WI38 (cell line): ENCODE data around the gene CYP17A1.

Source experiments
- H3K4me3 ChIP-seq: 2 replicates; pipeline ENCODE4 v1.5.1; 2011; ENCODE audit warnings: low read depth, mild to moderate bottlenecking, control low read depth, low read length
- CTCF ChIP-seq: IDR thresholded peaks from 2 replicates; pipeline ENCODE4 v1.5.1; 2012; ENCODE audit warnings: low read depth, mild to moderate bottlenecking, control low read depth, low read length

The CYP17A1 gene

GRCh38 chr10:102800611-102801335, 36.4 kb downstream of the CYP17A1 start:
- H3K4me3 ChIP-seq = no peak overlapping the region
- TF ChIP-seq CTCF = no peak

- H3K4me3 ChIP-seq = no peak overlapping the region
- TF ChIP-seq CTCF = no peak
These were observed 37.3 kb downstream of the CYP17A1 start for GRCh38 chr10:102799691-102800471.

- H3K4me3 ChIP-seq = no peak overlapping the region
These were observed 40.6 kb downstream of the CYP17A1 start for GRCh38 chr10:102796407-102797176.

GRCh38 chr10:102795453-102796406, 41.5 kb downstream of the CYP17A1 start:
- H3K4me3 ChIP-seq = no peak overlapping the region

More at GRCh38 chr10:102796407-102797176, 40.6 kb downstream of the CYP17A1 start:
- TF ChIP-seq CTCF = no peak

GRCh38 chr10:102791754-102792395, 45.3 kb downstream of the CYP17A1 start:
- no peak for TF ChIP-seq CTCF

More at GRCh38 chr10:102795453-102796406, 41.5 kb downstream of the CYP17A1 start:
- TF ChIP-seq CTCF = no peak

GRCh38 chr10:102785818-102786217, 51.4 kb downstream of the CYP17A1 start:
- no peak for TF ChIP-seq CTCF
- no peak overlapping the region for H3K4me3 ChIP-seq

More at GRCh38 chr10:102791754-102792395, 45.3 kb downstream of the CYP17A1 start:
- H3K4me3 ChIP-seq = no peak overlapping the region
